WI38 (cell line): Measurements from ENCODE around the gene TTC38.

ENCODE experiments used
- H3K4me3 ChIP-seq: 2 replicates; pipeline ENCODE4 v1.5.1; 2011; ENCODE audit warnings: low read depth, mild to moderate bottlenecking, control low read depth, low read length
- CTCF ChIP-seq: IDR thresholded peaks from 2 replicates; pipeline ENCODE4 v1.5.1; 2012; ENCODE audit warnings: low read depth, mild to moderate bottlenecking, control low read depth, low read length

Gene TTC38

GRCh38 chr22:46336119-46337078 is 68.6 kb downstream of the TTC38 start:
- H3K4me3 ChIP-seq: peak overlapping the region; percentile 93
- no peak for TF ChIP-seq CTCF

GRCh38 chr22:46337870-46338269 is 70.1 kb downstream of the TTC38 start:
- H3K4me3 ChIP-seq: no peak overlapping the region
- TF ChIP-seq CTCF: no peak

GRCh38 chr22:46338636-46339035 is 70.8 kb downstream of the TTC38 start:
- H3K4me3 ChIP-seq: no peak overlapping the region

GRCh38 chr22:46339956-46340355 is 72.1 kb downstream of the TTC38 start:
- no peak for TF ChIP-seq CTCF
- no peak overlapping the region for H3K4me3 ChIP-seq

More at GRCh38 chr22:46338636-46339035, 70.8 kb downstream of the TTC38 start:
- TF ChIP-seq CTCF: no peak

GRCh38 chr22:46340676-46341075 is 72.9 kb downstream of the TTC38 start:
- TF ChIP-seq CTCF: no peak
- no peak overlapping the region for H3K4me3 ChIP-seq
